ENCODE measurements around the gene CCDC149. TPM values are rescaled to one million over a fixed set of nuclear protein-coding genes. Genes with fewer than 3 reads are reported as not detected.

The CCDC149 gene
- total and polyA plus RNA-seq, 2 of the 4 experiments (the other 2 are of a cell fraction) = 6.7 to 7.0 TPM

DNA sequence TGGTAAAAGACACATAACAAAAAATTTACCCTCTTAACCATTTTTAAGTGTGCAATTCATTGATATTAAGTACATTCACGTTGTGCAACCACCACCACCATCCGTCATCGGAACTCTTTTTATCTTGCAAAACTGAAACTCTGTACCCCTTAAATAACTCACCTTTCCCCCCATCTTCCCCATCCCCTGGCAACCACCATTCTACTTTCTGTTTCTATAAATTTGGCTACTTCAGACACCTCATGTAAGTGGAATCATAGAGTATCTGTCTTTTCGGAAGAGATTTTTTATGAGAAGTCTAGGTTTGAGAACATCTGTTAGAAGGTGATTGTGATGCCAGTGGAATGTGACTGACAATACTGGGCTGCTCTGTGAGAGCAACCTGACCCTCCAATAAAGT is 39.8 kb upstream of the CCDC149 start:
- TF ChIP-seq CEBPB (IDR thresholded peaks at IDR 0.05; ENCODE audit: low read depth, low read length) (no peak), MAFK (IDR thresholded peaks at IDR 0.05; ENCODE audit: low read depth, low read length) (no peak), POLR2A (IDR thresholded peaks at IDR 0.05; ENCODE audit: low read depth, low read length) (no peak), RFX5 (IDR thresholded peaks at IDR 0.05; ENCODE audit: low read depth, low read length) (no peak), SMC3 (IDR thresholded peaks at IDR 0.05; ENCODE audit: low read depth, low read length) (no peak), CHD1 (IDR thresholded peaks at IDR 0.05; ENCODE audit: low read depth, low read length) (no peak)
- TF ChIP-seq, protein P1, sequence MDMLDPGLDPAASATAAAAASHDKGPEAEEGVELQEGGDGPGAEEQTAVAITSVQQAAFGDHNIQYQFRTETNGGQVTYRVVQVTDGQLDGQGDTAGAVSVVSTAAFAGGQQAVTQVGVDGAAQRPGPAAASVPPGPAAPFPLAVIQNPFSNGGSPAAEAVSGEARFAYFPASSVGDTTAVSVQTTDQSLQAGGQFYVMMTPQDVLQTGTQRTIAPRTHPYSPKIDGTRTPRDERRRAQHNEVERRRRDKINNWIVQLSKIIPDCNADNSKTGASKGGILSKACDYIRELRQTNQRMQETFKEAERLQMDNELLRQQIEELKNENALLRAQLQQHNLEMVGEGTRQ (IDR thresholded peaks at IDR 0.05; ENCODE audit: low read depth, low read length) = no peak
- TF ChIP-seq, protein P2, sequence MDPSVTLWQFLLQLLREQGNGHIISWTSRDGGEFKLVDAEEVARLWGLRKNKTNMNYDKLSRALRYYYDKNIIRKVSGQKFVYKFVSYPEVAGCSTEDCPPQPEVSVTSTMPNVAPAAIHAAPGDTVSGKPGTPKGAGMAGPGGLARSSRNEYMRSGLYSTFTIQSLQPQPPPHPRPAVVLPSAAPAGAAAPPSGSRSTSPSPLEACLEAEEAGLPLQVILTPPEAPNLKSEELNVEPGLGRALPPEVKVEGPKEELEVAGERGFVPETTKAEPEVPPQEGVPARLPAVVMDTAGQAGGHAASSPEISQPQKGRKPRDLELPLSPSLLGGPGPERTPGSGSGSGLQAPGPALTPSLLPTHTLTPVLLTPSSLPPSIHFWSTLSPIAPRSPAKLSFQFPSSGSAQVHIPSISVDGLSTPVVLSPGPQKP (IDR thresholded peaks at IDR 0.05; ENCODE audit: borderline replicate concordance, low read depth, low read length) = no peak
- TF ChIP-seq, protein P3, sequence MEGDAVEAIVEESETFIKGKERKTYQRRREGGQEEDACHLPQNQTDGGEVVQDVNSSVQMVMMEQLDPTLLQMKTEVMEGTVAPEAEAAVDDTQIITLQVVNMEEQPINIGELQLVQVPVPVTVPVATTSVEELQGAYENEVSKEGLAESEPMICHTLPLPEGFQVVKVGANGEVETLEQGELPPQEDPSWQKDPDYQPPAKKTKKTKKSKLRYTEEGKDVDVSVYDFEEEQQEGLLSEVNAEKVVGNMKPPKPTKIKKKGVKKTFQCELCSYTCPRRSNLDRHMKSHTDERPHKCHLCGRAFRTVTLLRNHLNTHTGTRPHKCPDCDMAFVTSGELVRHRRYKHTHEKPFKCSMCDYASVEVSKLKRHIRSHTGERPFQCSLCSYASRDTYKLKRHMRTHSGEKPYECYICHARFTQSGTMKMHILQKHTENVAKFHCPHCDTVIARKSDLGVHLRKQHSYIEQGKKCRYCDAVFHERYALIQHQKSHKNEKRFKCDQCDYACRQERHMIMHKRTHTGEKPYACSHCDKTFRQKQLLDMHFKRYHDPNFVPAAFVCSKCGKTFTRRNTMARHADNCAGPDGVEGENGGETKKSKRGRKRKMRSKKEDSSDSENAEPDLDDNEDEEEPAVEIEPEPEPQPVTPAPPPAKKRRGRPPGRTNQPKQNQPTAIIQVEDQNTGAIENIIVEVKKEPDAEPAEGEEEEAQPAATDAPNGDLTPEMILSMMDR (conservative IDR thresholded peaks at IDR 0.05; ENCODE audit: low read depth, low read length) = no peak
- no peaks in the 10 kb centered on the region for H3K9me1 ChIP-seq (ENCODE audit: insufficient read depth, low read length)
- dilution Hi-C loops (cut with HindIII; ENCODE audit: low sequenced_read_pairs, unreplicated experiment) = no loop called here
- H2AK9ac ChIP-seq (replicated peaks; ENCODE audit: low read depth, low read length, poor library complexity) = no peak overlapping the region
- H4K8ac ChIP-seq (ENCODE audit: low read depth in 2 of 2, low read length in 2 of 2) = no peak overlapping the region
- no peak overlapping the region for H4K5ac ChIP-seq (ENCODE audit: low read depth, low read length)
- H3K27me3 ChIP-seq (ENCODE audit: control insufficient read depth, insufficient read depth, low read length) = peaks cover 14% of the 10 kb centered on the region
- H2AK5ac ChIP-seq (ENCODE audit: low read depth, low read length) = no peak overlapping the region
- H3K4me2 ChIP-seq (ENCODE audit: low read depth, low read length) = no peak overlapping the region
- 100% methylated on average over 2 of the region's 4 CpGs; no CpG with 5 or more reads in 1 of the 2 experiments for WGBS, 2 experiments (ENCODE audit: extremely low coverage in 2 of 2, insufficient read length in 1 of 2)
- ATAC-seq (ENCODE audit: low read depth) (no peak), DNase-seq (no peak)
- H3K56ac ChIP-seq (ENCODE audit: extremely low read depth, insufficient read depth, low read length) = no peak overlapping the region
- H2AFZ ChIP-seq (replicated peaks; ENCODE audit: low read length, poor library complexity) = no peak overlapping the region
- no TSS peak for BruUV-seq (replicated peaks)
- H3K79me1 ChIP-seq (ENCODE audit: low read depth in 1 of 2, low read length in 2 of 2) = no peaks in the 10 kb centered on the region
- no peak overlapping the region for H3K4ac ChIP-seq (ENCODE audit: low read depth, low read length)
- no peaks in the 10 kb centered on the region; the same call in 1 of the 2 replicates for H3K9me3 ChIP-seq (ENCODE audit: control insufficient read depth, insufficient read depth, low read length)
- H3K14ac ChIP-seq (replicated peaks; ENCODE audit: low read depth, low read length) = no peak overlapping the region
- ChIA-PET CTCF (no interaction called here), POLR2A (ENCODE audit: unreplicated experiment) (no interaction called here)
- no peak overlapping the region for H2BK120ac ChIP-seq (ENCODE audit: low read depth, low read length)
- H3K4me1 ChIP-seq (ENCODE audit: control insufficient read depth, insufficient read depth, low read length) = no peaks in the 10 kb centered on the region
- in situ Hi-C loops (cut with MboI; ENCODE audit: low sequenced_read_pairs) = no loop called here
- intact Hi-C loops (cut with micrococcal nuclease) = no loop called here
- no peak overlapping the region for H3K4me3 ChIP-seq (ENCODE audit: insufficient read depth, low read depth, low read length)
- H3K36me3 ChIP-seq (ENCODE audit: control insufficient read depth, insufficient read depth, low read length) = no peaks in the 10 kb centered on the region
- H3K18ac ChIP-seq (ENCODE audit: low read depth, low read length) = no peak overlapping the region
- no peak overlapping the region for H3K9ac ChIP-seq (ENCODE audit: low read depth, low read length)
- no peak overlapping the region for H3K23ac ChIP-seq (ENCODE audit: low read depth, low read length)
- no peaks in the 10 kb centered on the region for H4K20me1 ChIP-seq (ENCODE audit: insufficient read depth, low read length)
- no peak overlapping the region for H2BK15ac ChIP-seq (ENCODE audit: low read depth, low read length)
- no peak overlapping the region for H3K27ac ChIP-seq (ENCODE audit: insufficient read depth, low read length)
- no peak overlapping the region for H2BK5ac ChIP-seq (ENCODE audit: low read depth, low read length, poor library complexity, severe bottlenecking)
- H2BK20ac ChIP-seq (ENCODE audit: low read depth, low read length) = no peak overlapping the region
- no peak overlapping the region for H4K91ac ChIP-seq (ENCODE audit: insufficient read depth, low read depth, low read length)

All from IMR-90 (cell line).